Measurements from ENCODE around the gene PUM1. TPM values are rescaled to one million over a fixed set of nuclear protein-coding genes. Genes with fewer than 3 reads are reported as not detected.

Gene PUM1, protein sequence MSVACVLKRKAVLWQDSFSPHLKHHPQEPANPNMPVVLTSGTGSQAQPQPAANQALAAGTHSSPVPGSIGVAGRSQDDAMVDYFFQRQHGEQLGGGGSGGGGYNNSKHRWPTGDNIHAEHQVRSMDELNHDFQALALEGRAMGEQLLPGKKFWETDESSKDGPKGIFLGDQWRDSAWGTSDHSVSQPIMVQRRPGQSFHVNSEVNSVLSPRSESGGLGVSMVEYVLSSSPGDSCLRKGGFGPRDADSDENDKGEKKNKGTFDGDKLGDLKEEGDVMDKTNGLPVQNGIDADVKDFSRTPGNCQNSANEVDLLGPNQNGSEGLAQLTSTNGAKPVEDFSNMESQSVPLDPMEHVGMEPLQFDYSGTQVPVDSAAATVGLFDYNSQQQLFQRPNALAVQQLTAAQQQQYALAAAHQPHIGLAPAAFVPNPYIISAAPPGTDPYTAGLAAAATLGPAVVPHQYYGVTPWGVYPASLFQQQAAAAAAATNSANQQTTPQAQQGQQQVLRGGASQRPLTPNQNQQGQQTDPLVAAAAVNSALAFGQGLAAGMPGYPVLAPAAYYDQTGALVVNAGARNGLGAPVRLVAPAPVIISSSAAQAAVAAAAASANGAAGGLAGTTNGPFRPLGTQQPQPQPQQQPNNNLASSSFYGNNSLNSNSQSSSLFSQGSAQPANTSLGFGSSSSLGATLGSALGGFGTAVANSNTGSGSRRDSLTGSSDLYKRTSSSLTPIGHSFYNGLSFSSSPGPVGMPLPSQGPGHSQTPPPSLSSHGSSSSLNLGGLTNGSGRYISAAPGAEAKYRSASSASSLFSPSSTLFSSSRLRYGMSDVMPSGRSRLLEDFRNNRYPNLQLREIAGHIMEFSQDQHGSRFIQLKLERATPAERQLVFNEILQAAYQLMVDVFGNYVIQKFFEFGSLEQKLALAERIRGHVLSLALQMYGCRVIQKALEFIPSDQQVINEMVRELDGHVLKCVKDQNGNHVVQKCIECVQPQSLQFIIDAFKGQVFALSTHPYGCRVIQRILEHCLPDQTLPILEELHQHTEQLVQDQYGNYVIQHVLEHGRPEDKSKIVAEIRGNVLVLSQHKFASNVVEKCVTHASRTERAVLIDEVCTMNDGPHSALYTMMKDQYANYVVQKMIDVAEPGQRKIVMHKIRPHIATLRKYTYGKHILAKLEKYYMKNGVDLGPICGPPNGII
- total RNA-seq (2014; rRNA removed) = 43.3 and 50.7 TPM in 2 replicates
- Bru-seq, nascent RNA = percentile 95 among the genes with signal in this experiment
- percentile 87 among the genes with signal in this experiment for BruChase-seq, experiment 1, labeled RNA remaining after a 6-hour chase
- percentile 90 among the genes with signal in this experiment for BruChase-seq, experiment 2, labeled RNA remaining after a 2-hour chase
- long read RNA-seq, full-length matches to known transcripts = 65 of 226 reads
- long read RNA-seq, partial matches to known transcripts = 45 of 226 reads
- long read RNA-seq, other reads (novel, unspliced or antisense) = 116 of 226 reads

GRCh38 chr1:31065310-31066217 lies at the start of gene PUM1:
PUM1 (minus strand) TSS chr1:31065717; CDS start chr1:31059566, 6,151 bp downstream.
- ATAC-seq (peak; percentile 94), DNase-seq (peak; percentile 98)
- TF ChIP-seq EZH2phosphoT487 (IDR thresholded peaks at IDR 0.05; ENCODE audit: borderline replicate concordance, low read length) (no peak), EZH2 (IDR thresholded peaks at IDR 0.05; ENCODE audit: low read length, unreplicated experiment) (no peak)
- TF ChIP-seq, protein P1, sequence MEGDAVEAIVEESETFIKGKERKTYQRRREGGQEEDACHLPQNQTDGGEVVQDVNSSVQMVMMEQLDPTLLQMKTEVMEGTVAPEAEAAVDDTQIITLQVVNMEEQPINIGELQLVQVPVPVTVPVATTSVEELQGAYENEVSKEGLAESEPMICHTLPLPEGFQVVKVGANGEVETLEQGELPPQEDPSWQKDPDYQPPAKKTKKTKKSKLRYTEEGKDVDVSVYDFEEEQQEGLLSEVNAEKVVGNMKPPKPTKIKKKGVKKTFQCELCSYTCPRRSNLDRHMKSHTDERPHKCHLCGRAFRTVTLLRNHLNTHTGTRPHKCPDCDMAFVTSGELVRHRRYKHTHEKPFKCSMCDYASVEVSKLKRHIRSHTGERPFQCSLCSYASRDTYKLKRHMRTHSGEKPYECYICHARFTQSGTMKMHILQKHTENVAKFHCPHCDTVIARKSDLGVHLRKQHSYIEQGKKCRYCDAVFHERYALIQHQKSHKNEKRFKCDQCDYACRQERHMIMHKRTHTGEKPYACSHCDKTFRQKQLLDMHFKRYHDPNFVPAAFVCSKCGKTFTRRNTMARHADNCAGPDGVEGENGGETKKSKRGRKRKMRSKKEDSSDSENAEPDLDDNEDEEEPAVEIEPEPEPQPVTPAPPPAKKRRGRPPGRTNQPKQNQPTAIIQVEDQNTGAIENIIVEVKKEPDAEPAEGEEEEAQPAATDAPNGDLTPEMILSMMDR (conservative IDR thresholded peaks at IDR 0.05; ENCODE audit: low read depth, low read length) = no peak
- ChIA-PET POLR2A (ENCODE audit: unreplicated experiment) (interaction anchor here (0.6 to 0.7 kb wide), 2 partner anchors 35 to 1292 kb away, joined by 3 to 4 read pairs; no protein-coding TSS in a partner anchor), CTCF (no interaction called here)
- Histone ChIP-seq H3K9me3 (ENCODE audit: low read length) (no peaks in the 10 kb centered on the region), H3K4me3 (ENCODE audit: low read length) (peak within 1 kb of the TSS; percentile 89), H3K9me2 (replicated peaks; ENCODE audit: low read length) (no peaks in the 10 kb centered on the region), H3K4me1 (ENCODE audit: insufficient read depth, low read length) (peaks cover 18% of the 10 kb centered on the region), H3K4me2 (ENCODE audit: low read length) (peak within 1 kb of the TSS; percentile 81), H2AFZ (ENCODE audit: low read length) (peak within 1 kb of the TSS; percentile 97), H3K9ac (ENCODE audit: low read length) (peak within 1 kb of the TSS; percentile 97), H3K27ac (ENCODE audit: low read length) (peak within 1 kb of the TSS; percentile 75), H3K27me3 (ENCODE audit: low read length) (no peaks in the 10 kb centered on the region), H3K79me2 (ENCODE audit: low read length) (peaks cover 50% of the 10 kb centered on the region), H4K20me1 (ENCODE audit: low read length) (peaks cover 36% of the 10 kb centered on the region), H3F3A (ENCODE audit: low read length, unreplicated experiment) (no peaks in the 10 kb centered on the region), H3K36me3 (ENCODE audit: low read depth, low read length) (peaks cover 5% of the 10 kb centered on the region; the same call in 1 of the 2 replicates)
- intact Hi-C loops (cut with micrococcal nuclease) = loop anchor here (1.0 kb wide), 1 partner anchor 89 kb away; no protein-coding TSS in a partner anchor
- BruUV-seq (replicated peaks) = TSS peak; percentile 71

GRCh38 chr1:31112266-31112935 lies 46.9 kb upstream of the PUM1 start:
- Histone ChIP-seq H3K4me1 (ENCODE audit: insufficient read depth, low read length) (peaks cover 6% of the 10 kb centered on the region; the same call in 1 of the 2 replicates), H4K20me1 (ENCODE audit: low read length) (no peaks in the 10 kb centered on the region), H3K36me3 (ENCODE audit: low read depth, low read length) (no peaks in the 10 kb centered on the region), H3K27ac (ENCODE audit: low read length) (no peak overlapping the region), H3K27me3 (ENCODE audit: low read length) (no peaks in the 10 kb centered on the region), H3K4me2 (ENCODE audit: low read length) (no peak overlapping the region), H3K9me2 (replicated peaks; ENCODE audit: low read length) (no peaks in the 10 kb centered on the region), H2AFZ (ENCODE audit: low read length) (no peak overlapping the region), H3K9me3 (ENCODE audit: low read length) (no peaks in the 10 kb centered on the region), H3F3A (ENCODE audit: low read length, unreplicated experiment) (no peaks in the 10 kb centered on the region), H3K4me3 (ENCODE audit: low read length) (no peak overlapping the region), H3K79me2 (ENCODE audit: low read length) (no peaks in the 10 kb centered on the region), H3K9ac (ENCODE audit: low read length) (no peak overlapping the region)
- POLR2A ChIA-PET (ENCODE audit: unreplicated experiment) = no interaction called here
- CTCF ChIA-PET = no interaction called here
- DNase-seq (no peak), ATAC-seq (no peak)
- intact Hi-C loops (cut with micrococcal nuclease) = no loop called here
- BruUV-seq (replicated peaks) = no TSS peak
- TF ChIP-seq EZH2 (IDR thresholded peaks at IDR 0.05; ENCODE audit: low read length, unreplicated experiment) = no peak
- TF ChIP-seq, protein P1 (conservative IDR thresholded peaks at IDR 0.05; ENCODE audit: low read depth, low read length) = no peak
- no peak for TF ChIP-seq EZH2phosphoT487 (IDR thresholded peaks at IDR 0.05; ENCODE audit: borderline replicate concordance, low read length)
